ENCODE data around the gene PEX5L. TPM values are rescaled to one million over a fixed set of nuclear protein-coding genes. Genes with fewer than 3 reads are reported as not detected.

PEX5L gene
- polyA plus RNA-seq, 10 donors = 0.12 to 0.53 (median 0.25) TPM

DNA sequence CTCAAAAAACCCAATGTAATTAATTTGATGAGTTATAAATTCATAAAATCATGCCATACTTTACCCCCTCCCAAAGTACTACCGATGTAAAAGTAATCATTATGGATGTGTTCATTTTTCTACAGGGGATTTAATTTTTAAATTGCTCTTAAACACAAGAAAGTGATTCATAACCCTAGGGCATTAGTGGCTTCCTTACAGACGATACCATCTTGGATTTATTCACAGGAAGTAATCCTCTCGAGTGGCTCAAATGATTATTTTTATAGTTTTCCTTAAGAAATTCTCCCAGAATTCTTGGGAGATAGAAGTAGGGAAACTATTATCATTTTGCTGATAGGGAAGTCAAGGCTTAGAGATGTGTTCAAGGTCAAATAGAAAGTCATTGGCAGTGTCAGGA lies 80.9 kb downstream of the PEX5L start:
- DNase-seq = no peak

GRCh38 chr3:179955286-179955685 lies 81.5 kb downstream of the PEX5L start:
- no peak for DNase-seq

- no peak for DNase-seq
Observed at GRCh38 chr3:179953993-179954870, 82.5 kb downstream of the PEX5L start.

- no peak for DNase-seq
Observed at GRCh38 chr3:179950840-179951239, 85.9 kb downstream of the PEX5L start.

GRCh38 chr3:179949869-179950268 lies 86.9 kb downstream of the PEX5L start:
- no peak for DNase-seq

DNA sequence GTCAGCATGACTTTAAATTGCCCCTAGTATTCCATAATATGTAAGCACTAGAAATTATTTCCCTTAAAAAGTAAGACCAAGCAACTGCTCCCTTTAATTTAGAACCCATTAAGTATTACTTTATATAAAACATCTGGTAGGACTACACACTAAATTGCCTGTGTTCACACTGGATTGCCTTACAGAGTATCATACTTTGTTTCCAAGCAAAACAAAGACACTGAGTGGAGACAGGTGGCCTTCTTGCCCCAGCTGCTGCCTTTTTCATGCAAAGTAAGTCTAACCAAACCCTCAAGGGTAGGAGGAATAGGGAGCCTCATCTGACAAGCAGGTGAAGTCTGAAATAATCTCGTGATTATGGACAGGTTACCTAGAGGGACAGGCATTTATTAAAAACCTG lies 87.3 kb downstream of the PEX5L start:
- DNase-seq = no peak

DNA sequence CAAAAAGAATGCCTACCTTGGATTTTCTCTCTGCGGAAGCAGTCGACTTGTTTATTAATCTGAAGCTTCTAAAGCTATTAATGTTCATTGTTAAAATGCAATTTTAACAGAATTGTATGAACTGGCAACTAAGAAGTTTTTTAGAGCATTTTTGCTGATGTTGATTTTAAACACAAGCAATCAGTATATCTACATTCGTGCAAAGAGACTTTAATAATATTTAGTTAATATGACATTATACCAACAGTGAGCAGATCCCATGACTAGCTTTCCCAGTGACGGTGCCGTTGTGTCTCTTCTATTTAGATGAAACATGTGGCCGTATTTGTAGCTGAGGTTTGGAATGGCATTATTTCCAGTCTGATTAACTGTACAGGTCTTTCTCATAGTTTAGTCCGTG lies 88.0 kb downstream of the PEX5L start:
- DNase-seq = no peak

GRCh38 chr3:179945569-179945968 lies 91.2 kb downstream of the PEX5L start:
- no peak for DNase-seq

- no peak for DNase-seq
Observed at GRCh38 chr3:179943117-179943880, 93.4 kb downstream of the PEX5L start.

DNA sequence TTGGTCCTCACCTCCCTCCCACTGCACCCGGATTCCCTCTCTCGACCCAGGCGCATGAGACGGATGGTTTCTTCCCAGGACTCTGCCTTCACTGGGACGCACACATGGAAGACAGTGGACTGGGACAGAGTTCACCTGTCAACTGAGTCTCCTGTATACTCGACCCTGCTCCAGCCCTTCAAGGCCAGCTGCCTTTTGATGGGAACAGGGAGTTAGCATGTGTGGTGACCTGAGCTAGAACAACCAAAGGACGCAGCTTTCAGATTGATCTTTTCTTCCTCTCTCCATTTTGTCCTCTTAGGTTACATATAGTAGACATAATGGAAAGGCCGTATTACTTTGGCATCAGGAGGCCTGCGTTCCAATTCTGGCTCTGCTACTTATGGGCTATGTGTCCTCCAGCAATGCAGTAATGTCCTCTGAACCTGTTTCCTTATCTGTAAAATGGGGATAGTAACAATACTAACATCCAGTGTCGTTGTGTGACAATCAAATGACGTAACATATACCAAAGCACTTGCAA lies 94.1 kb downstream of the PEX5L start:
- DNase-seq = no peak

DNA sequence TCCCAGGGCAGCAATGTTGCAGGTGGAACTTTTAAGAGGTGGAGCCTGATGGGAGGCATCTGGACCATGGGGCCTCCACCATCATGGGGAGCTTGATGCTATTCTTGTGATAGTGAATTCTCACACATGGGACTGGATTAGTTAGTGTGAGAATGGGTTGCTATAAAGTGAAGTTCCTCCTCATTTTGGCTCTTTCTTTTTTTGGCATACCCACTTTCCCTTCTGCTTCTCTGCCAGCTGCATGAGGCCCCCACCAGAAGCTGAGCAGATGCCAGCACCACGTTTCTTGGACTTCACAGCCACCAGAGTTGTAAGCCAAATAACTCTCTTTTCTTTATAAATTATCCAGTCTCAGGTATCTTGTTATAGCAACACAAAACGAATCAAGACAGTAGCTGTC lies 101.0 kb downstream of the PEX5L start:
- no peak for DNase-seq

DNA sequence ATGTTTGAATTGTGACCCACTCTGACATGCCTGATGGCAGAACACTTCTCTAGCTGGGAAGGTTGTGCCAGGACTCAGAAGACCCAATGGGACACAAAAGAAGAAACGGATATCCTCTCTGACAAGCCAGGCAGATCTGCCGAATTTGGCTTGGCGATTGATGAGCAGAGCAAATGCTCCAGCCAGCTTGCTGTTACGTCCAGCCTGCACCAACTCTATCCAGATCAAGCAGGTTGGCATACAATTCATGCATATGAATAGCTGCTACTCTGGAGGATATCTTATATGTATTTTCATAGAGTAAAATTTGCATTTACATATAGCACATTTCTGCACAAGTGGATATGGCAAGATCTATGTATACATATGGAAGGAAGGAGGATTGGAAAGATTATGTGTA lies 102.8 kb downstream of the PEX5L start:
- no peak for DNase-seq

DNA sequence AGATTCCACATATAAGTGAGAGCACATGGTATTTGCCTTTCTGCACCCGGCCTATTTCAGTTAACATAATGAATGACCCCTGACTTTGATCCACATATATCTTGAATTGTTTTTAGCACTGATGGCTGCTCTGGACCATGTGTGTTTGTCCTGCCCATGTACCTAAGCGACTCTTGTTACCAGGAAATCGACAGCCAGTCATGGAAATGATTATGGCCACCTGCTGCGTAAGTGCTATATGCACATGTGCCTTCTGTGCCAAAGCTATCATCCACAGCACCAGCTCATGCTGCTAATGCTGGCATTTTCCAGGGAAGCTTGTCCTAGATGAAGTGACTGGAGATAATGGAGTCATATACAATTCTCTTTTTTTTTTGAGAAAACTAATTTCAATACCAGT lies 103.7 kb downstream of the PEX5L start:
- no peak for DNase-seq

DNA sequence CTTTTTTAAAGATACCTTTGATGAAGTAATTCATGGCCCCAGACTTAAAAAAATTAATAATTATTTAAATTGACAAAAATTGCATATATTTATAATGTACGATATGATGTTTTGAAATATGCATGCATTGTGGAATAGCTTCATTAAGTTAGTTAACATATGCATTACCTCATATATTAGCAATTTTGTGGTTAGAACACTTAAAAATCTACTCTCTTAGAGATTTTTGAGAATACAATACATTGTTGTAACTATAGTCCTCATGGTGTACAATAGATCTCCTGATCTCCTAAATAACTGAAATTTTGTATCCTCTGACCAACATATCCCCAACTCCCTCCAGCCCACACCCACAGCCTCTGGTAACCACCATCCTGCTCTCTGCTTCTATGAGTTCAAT lies 104.1 kb downstream of the PEX5L start:
- DNase-seq = no peak

- peak in 2 of 3 donors; percentile 33 to 69 for DNase-seq
Observed at GRCh38 chr3:179929091-179929529, 107.6 kb downstream of the PEX5L start.

- DNase-seq = no peak
Observed at GRCh38 chr3:179927191-179927590, 109.5 kb downstream of the PEX5L start.

GRCh38 chr3:179921951-179922350 lies 114.8 kb downstream of the PEX5L start:
- peak in 1 of 3 donors; percentile 65 for DNase-seq

GRCh38 chr3:179921500-179921899 lies 115.2 kb downstream of the PEX5L start:
- peak in 1 of 3 donors; percentile 54 for DNase-seq

GRCh38 chr3:179907784-179908482 lies 128.8 kb downstream of the PEX5L start:
- peak in 1 of 3 donors; percentile 35 for DNase-seq

DNA sequence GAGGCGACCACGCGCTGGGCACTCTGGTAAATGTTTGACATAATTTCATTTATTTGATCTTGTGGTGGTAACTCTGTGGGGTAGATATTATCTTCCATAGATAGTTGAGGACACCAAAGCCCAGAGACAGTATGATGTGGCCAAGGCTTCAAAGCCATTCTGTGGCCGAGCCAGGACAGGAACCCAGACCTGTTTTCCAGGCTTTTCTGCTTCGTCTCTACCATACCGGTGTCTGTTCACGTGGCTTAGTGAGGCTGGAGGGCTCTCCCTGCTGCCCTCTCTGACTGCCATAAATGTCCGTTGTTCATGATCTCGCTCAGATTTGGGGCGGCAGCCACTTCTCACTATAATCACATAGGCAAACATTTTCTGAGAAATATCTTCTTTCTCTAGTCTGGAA lies 134.7 kb downstream of the PEX5L start:
- no peak for DNase-seq

DNA sequence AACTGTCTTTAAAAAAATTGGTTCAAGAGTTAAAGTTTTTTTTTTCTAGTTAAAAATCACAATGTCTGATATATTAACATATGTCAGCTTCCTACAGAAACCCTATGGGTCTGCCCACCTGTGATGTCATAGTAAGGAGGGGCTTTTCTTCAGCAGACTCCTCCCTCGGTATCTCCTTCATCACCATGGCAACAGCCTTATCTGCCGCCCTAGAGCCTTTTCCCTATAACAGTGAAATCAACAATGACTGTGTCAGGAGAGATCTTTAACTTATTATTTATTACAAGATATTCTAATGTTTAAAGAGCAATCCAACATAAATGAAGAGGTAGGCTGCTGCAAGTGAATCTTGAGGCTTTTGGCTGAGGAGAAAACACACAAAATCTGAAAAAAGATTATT lies 138.7 kb downstream of the PEX5L start:
- no peak for DNase-seq

DNA sequence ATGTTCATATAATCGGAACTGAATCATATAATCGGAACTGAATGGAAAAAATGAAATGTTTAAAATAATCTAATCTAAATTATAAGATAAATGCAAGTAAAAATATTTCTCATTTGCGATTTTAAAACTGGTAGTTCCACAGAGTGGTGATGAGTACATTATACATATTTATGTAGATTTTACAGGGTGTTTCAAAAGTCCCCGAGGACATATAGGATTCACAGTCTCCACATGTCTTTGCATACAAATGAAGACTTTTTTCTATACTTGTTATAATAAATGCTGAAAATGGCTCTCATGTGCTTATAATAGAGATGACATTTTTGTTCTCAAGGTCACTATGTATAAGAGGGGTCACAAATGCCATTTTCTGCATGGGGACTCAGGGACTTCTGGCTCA lies 139.5 kb downstream of the PEX5L start:
- no peak for DNase-seq

Data from muscle of back (tissue), 11 donors.